Testis (tissue), 3 donors: ENCODE data around the gene ARID5A. TPM values are rescaled to one million over a fixed set of nuclear protein-coding genes. Genes with fewer than 3 reads are reported as not detected.

Source experiments
- DNase-seq: peaks from one replicate; pipeline ENCODE4 v3.0.0-alpha.2; 2019
- H3K27ac ChIP-seq, 2 donors: fragments of 200-600 bp; sonication (generic); one replicate each; pipeline ENCODE4 v1.5.1; 2019
- H3K27me3 ChIP-seq: fragments of 200-600 bp; sonication (generic); one replicate; pipeline ENCODE4 v1.5.1; 2019
- H3K36me3 ChIP-seq: fragments of 200-600 bp; sonication (generic); one replicate; pipeline ENCODE4 v1.5.1; 2017; ENCODE audit warnings: low read depth; ENCODE audit errors: missing control alignments
- H3K4me1 ChIP-seq: fragments of 200-600 bp; sonication (generic); one replicate; pipeline ENCODE4 v1.5.1; 2019
- H3K4me3 ChIP-seq, 2 donors: fragments of 200-600 bp; sonication (generic); one replicate each; pipeline ENCODE4 v1.5.1; 2017 to 2019
- H3K9me3 ChIP-seq: fragments of 200-600 bp; sonication (generic); one replicate; pipeline ENCODE4 v1.5.1; 2017
- CTCF ChIP-seq, 3 experiments: fragments of 450-650 bp in 2 of 3; fragments of 200-600 bp in 1 of 3; sonication (generic) in 1 of 3; IDR thresholded peaks; one replicate each; pipeline ENCODE4 v1.5.1; 2016 to 2019; ENCODE audit warnings: antibody characterized with exemption in 3 of 3, mild to moderate bottlenecking in 2 of 3, moderate library complexity in 1 of 3
- POLR2A ChIP-seq: fragments of 450-650 bp; IDR thresholded peaks from one replicate; pipeline ENCODE4 v1.6.1; 2017; ENCODE audit warnings: antibody characterized with exemption, mild to moderate bottlenecking, moderate library complexity
- WGBS, 2 donors: methylation state at CpG; one replicate each; pipeline ENCODE4 v1.1.5; 2018; 5-methylcytosine and 5-hydroxymethylcytosine counted together
- intact Hi-C: fragments of 100-400 bp; cut with DNase I; formaldehyde crosslinking; loops from one replicate; pipeline ENCODE4 v1.15.1; 2023; ENCODE audit warnings: low total_unique reads
- polyA plus RNA-seq: library from polyadenylated mRNA; stranded (reverse); fragments of 350-450 nt; fragmentation: Illumina TruSeq; extraction: RNeasy Lipid Tissue Mini Kit (QIAGEN cat#74804); gene quantifications from one replicate; pipeline ENCODE4 v1.2.3, GENCODE V29; 2014; ENCODE audit warnings: low read depth, low replicate concordance; ENCODE audit not compliant: insufficient read depth
- total RNA-seq, 2 donors: library from RNA; depleted of rRNA; stranded (reverse); fragments of >200 nt; gene quantifications; one replicate each; pipeline ENCODE4 v1.2.3, GENCODE V29; 2016

The ARID5A gene
- total and polyA plus RNA-seq, 3 donors from 2014 or later: 20.1 to 33.7 (median 31.7) TPM

DNA sequence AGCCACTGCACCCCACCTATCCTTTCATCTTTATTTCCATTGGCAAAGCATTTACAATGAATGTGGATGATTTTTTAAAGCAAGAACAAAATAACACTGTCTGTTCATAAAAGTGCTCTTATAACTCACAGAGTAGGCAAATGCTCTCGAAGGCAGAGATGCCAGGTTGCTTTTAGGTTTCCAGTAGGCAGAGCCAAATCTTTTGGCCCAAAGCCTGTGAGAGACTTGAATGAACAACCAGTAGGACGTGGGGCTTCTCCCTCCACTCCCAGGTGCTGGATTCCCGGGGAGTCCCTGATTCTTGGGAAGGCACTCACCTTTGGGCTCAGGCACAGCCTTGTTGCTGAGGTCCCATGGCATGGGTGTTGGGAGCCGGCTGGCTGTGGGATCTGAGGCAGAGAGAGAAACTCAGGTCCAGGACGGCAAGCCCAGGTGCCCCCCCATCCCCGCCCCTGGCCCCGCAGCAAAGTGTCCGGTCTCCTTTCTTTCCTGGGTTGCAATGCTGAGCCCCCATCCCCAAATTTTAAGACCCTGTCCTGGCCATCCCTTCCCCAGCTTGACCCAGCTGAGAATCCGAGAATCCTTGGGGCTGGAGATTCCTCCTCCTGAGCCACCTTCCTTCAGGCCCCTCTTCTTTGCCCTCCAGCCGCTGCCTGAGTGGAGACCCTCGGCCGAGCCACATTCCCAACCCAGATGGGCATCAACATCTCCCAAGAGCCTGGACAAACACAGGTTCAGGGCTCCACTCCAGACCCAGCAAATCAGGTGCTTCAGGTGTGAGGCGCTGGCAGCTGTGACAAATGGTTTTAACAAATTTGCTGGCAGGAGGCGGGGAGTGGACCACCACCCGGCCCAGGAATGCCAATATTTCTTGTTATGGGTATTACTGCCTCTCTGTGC lies 37.2 kb upstream of the ARID5A start:
- DNase-seq: no peak
- Histone ChIP-seq H3K27me3 (no peaks in the 10 kb centered on the region), H3K4me1 (peaks cover 23% of the 10 kb centered on the region), H3K36me3 (no peaks in the 10 kb centered on the region), H3K4me3 (no peak overlapping the region), H3K9me3 (no peaks in the 10 kb centered on the region), H3K27ac (no peak overlapping the region)
- 83 to 94% methylated on average over 9 to 15 of the region's 15 CpGs for WGBS, 2 donors
- intact Hi-C loops: no loop called here
- TF ChIP-seq POLR2A: no peak
- TF ChIP-seq CTCF (IDR thresholded peaks at IDR 0.05): no peak

GRCh38 chr2:96500385-96501066 lies 36.0 kb upstream of the ARID5A start:
- WGBS, 2 donors: 41 to 48% methylated on average over 2 to 41 of the region's 64 CpGs
- no peak for DNase-seq
- TF ChIP-seq POLR2A (no peak), CTCF (IDR thresholded peaks at IDR 0.05) (no peak)
- H3K27me3 ChIP-seq: no peaks in the 10 kb centered on the region
- no peaks in the 10 kb centered on the region for H3K9me3 ChIP-seq
- H3K36me3 ChIP-seq: no peaks in the 10 kb centered on the region
- no peak overlapping the region for H3K27ac ChIP-seq
- peaks cover 28% of the 10 kb centered on the region for H3K4me1 ChIP-seq
- H3K4me3 ChIP-seq: peak overlapping the region in 1 of 2 donors; percentile 43
- intact Hi-C loops: loop anchor here (10.0 kb wide), 1 partner anchor 96 kb away; no protein-coding TSS in a partner anchor

GRCh38 chr2:96501471-96501874 lies 35.1 kb upstream of the ARID5A start:
- H3K4me3 ChIP-seq: no peak overlapping the region
- H3K27ac ChIP-seq: no peak overlapping the region
- no peaks in the 10 kb centered on the region for H3K9me3 ChIP-seq
- no peaks in the 10 kb centered on the region for H3K27me3 ChIP-seq
- intact Hi-C loops: loop anchor here (10.0 kb wide), 1 partner anchor 97 kb away; no protein-coding TSS in a partner anchor
- H3K36me3 ChIP-seq: no peaks in the 10 kb centered on the region
- H3K4me1 ChIP-seq: peaks cover 29% of the 10 kb centered on the region
- 60 to 74% methylated on average over 2 of the region's 2 CpGs for WGBS, 2 donors
- no peak for DNase-seq
- TF ChIP-seq POLR2A (no peak), CTCF (IDR thresholded peaks at IDR 0.05) (no peak)

DNA sequence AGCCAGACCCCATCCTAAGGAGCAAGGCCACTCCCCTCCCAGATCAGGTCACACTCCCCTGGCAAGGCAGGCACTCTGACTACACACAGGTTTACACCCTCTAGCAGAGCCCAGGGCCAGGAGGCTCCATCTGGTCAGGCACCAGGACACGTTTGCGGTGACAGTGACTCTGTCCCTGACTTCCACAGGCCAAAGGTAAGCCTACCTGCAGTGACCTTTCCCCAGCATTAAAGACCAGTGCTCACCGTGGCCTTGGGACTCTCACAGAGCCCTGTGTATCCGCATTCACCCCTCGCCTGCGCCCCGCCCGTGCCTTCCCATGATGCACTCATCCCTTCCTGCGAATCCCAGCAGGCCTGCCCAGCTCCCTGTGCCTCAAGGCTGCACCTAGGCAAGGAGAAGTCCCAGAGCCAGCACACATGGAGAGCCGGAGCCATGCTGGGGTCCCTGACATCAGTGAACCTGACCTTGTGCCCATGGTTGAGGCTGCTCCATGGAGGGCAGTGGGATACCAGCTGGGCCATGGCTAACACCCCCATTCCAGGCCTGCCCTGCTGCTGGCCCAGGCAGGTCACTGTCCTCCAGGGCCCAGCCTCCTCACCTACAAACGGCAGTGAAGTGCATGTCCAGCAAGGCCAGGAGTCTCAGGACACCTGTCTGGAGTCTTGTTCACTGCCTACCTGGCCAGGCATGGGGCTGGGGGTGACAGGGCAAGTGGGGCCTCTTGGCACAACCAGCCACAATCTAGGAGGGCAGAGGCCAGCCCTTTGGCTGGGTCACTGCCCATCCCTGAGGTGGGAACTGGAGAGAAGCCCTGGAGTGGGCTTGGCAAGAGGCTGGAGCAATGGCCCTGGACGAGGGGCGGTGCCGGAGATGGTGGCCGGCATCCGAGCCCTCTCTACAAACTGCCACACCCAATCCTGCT lies 34.4 kb upstream of the ARID5A start:
- 84 to 90% methylated on average over 12 to 16 of the region's 16 CpGs for WGBS, 2 donors
- TF ChIP-seq CTCF (IDR thresholded peaks at IDR 0.05) (no peak), POLR2A (no peak)
- no peaks in the 10 kb centered on the region for H3K9me3 ChIP-seq

More for the DNA sequence above, 34.4 kb upstream of the ARID5A start:
- no peaks in the 10 kb centered on the region for H3K36me3 ChIP-seq
- no peak overlapping the region for H3K4me3 ChIP-seq
- no peak for DNase-seq
- no peak overlapping the region for H3K27ac ChIP-seq
- H3K4me1 ChIP-seq: peaks cover 29% of the 10 kb centered on the region
- intact Hi-C loops: loop anchor here (10.0 kb wide), 1 partner anchor 97 kb away; no protein-coding TSS in a partner anchor
- H3K27me3 ChIP-seq: no peaks in the 10 kb centered on the region
